ENCODE results near the gene MT1B.

MT1B gene

DNA sequence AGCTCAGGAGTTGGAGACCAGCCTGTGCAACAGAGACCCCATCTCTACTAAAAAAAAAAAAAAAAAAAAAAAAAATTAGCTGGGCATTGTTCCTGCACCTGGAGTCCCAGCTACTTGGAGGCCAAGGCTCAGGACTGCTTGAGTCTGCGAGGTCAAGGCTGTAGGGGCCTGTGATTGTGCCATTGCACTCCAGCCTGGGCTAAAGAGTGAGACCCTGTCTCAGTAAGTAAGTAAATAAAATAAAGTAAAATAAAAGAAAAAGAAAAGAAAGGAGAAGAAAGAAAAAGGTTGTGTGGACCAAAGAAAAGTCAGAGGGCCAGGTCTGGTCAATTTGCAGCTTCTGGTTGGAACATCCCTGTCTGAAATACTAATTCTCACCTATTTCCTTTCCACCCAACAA, 48.9 kb downstream of the MT1B start:
- Histone ChIP-seq H2BK15ac (replicated peaks; ENCODE audit: low read depth) (no peak overlapping the region), H3K56ac (ENCODE audit: low read length) (no peak overlapping the region), H2BK5ac (ENCODE audit: low read length) (no peak overlapping the region), H3K4me3 (ENCODE audit: low read length) (no peak overlapping the region), H3K18ac (ENCODE audit: low read length) (no peak overlapping the region), H3K79me2 (ENCODE audit: control insufficient read depth, insufficient read depth, low read length) (no peaks in the 10 kb centered on the region), H2AK5ac (ENCODE audit: low read length) (no peak overlapping the region), H3K27ac (ENCODE audit: low read depth, low read length) (no peak overlapping the region), H3K36me3 (ENCODE audit: control insufficient read depth, insufficient read depth, low read length) (no peaks in the 10 kb centered on the region), H3K23ac (ENCODE audit: low read length) (no peak overlapping the region), H3K4me1 (ENCODE audit: control insufficient read depth, low read depth, low read length) (no peaks in the 10 kb centered on the region), H3K27me3 (ENCODE audit: insufficient read depth, low read length, poor library complexity) (no peaks in the 10 kb centered on the region), H3K4ac (ENCODE audit: low read depth, low read length) (no peak overlapping the region), H3K9ac (ENCODE audit: low read length) (no peak overlapping the region), H3K79me1 (ENCODE audit: low read length) (no peaks in the 10 kb centered on the region), H3K4me2 (ENCODE audit: low read length) (no peak overlapping the region), H4K5ac (ENCODE audit: low read length) (no peak overlapping the region), H2BK120ac (ENCODE audit: low read depth, low read length) (no peak overlapping the region), H4K8ac (ENCODE audit: low read depth, low read length) (no peak overlapping the region)
- no CpG with 5 or more reads among the region's 1 CpG for WGBS (ENCODE audit: extremely low coverage, insufficient coverage, low lambda C conversion rate)
- no peak for DNase-seq

GRCh38 chr16:56701534-56701933, 49.8 kb downstream of the MT1B start:
- no peaks in the 10 kb centered on the region for H3K4me1 ChIP-seq (ENCODE audit: control insufficient read depth, low read depth, low read length)
- no peak overlapping the region for H3K9ac ChIP-seq (ENCODE audit: low read length)

More at GRCh38 chr16:56701534-56701933, 49.8 kb downstream of the MT1B start:
- H2BK5ac ChIP-seq (ENCODE audit: low read length), result no peak overlapping the region
- H3K4ac ChIP-seq (ENCODE audit: low read depth, low read length), result no peak overlapping the region
- H4K5ac ChIP-seq (ENCODE audit: low read length), result no peak overlapping the region
- no peak overlapping the region for H2AK5ac ChIP-seq (ENCODE audit: low read length)
- no peak overlapping the region for H3K4me2 ChIP-seq (ENCODE audit: low read length)
- no peak overlapping the region for H3K56ac ChIP-seq (ENCODE audit: low read length)
- no CpG with 5 or more reads among the region's 7 CpGs for WGBS (ENCODE audit: extremely low coverage, insufficient coverage, low lambda C conversion rate)
- no peak overlapping the region for H3K4me3 ChIP-seq (ENCODE audit: low read length)
- no peak overlapping the region for H2BK15ac ChIP-seq (replicated peaks; ENCODE audit: low read depth)
- no peaks in the 10 kb centered on the region for H3K79me2 ChIP-seq (ENCODE audit: control insufficient read depth, insufficient read depth, low read length)
- H3K27me3 ChIP-seq (ENCODE audit: insufficient read depth, low read length, poor library complexity), result no peaks in the 10 kb centered on the region
- H3K18ac ChIP-seq (ENCODE audit: low read length), result no peak overlapping the region
- H3K79me1 ChIP-seq (ENCODE audit: low read length), result no peaks in the 10 kb centered on the region
- DNase-seq, result no peak
- H3K23ac ChIP-seq (ENCODE audit: low read length), result no peak overlapping the region
- H3K36me3 ChIP-seq (ENCODE audit: control insufficient read depth, insufficient read depth, low read length), result no peaks in the 10 kb centered on the region
- H3K27ac ChIP-seq (ENCODE audit: low read depth, low read length), result no peak overlapping the region
- no peak overlapping the region for H4K8ac ChIP-seq (ENCODE audit: low read depth, low read length)
- H2BK120ac ChIP-seq (ENCODE audit: low read depth, low read length), result no peak overlapping the region

Data from mesendoderm (in vitro differentiated cells).